H54 (cell line): Measurements from ENCODE around the gene STK4.
"Not testable (repeated sequence)": the region's sequence is repeated elsewhere in the genome, so short reads cannot be mapped to it uniquely, and the experiment has no call there.

Experiments used
- DNase-seq: peaks from one replicate; pipeline ENCODE4 v3.0.0; 2011; ENCODE audit warnings: low spot score, mixed read lengths; ENCODE audit not compliant: insufficient read length
- FAIRE-seq: peaks from 3 replicates; lab custom pipeline; 2011; peaks lifted over from hg19 to GRCh38; lab: Jason Lieb, UNC
- POLR2A ChIP-seq: IDR thresholded peaks from 2 replicates; pipeline ENCODE4 v1.6.1; 2011; ENCODE audit warnings: low read depth, mild to moderate bottlenecking, low read length

The STK4 gene

GRCh38 chr20:44983093-44983674 lies 16.9 kb downstream of the STK4 start:
- no peak for DNase-seq
- TF ChIP-seq POLR2A: no peak
- FAIRE-seq: no peak

DNA sequence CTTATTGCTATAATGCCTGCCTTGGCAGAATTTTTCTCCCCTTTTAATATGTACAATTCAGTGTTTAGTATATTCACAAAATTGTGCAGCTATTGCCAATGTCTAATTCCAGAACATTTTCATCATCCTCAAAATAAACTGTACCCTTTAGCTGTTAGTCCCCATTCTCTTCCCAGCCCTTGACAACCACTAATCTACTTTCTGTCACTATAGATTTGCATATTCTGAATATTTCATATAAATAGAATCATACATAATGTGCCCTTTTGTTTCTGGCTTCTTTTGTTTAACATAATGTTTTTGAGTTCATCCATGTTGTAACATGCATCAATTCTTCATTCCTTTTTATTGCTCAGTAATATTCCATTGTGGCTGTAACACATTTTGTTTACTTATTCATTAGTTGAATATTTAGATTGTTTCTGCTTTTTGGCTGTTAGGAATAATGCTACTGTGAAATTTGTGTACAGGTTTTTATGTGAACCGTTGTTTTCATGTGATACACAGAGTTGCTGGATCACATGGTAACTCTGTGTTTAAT lies 22.4 kb downstream of the STK4 start:
- FAIRE-seq (no peak), DNase-seq (no peak)
- no peak for TF ChIP-seq POLR2A

DNA sequence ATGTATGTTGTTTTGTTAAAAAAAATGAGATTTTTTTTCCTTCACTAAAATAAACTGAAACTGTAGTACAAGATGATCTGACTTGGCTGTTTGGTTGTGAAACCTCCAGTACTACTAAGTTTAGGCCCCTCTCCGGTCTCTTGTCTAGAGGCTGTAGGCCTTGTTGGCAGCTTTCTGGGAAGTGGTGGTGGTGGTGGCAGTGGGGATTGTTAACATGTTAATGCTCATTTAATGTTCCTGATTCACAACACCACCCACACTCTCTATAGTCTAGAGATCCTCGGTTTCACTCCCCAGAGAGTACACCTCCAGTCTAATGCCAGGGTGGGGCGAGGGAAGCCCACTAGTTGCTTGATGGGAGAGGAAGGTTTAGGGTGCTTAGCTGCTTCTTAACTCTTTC lies 24.1 kb downstream of the STK4 start:
- DNase-seq (no peak), FAIRE-seq (peak; percentile 53)
- TF ChIP-seq POLR2A: no peak

GRCh38 chr20:44990957-44991356 lies 24.6 kb downstream of the STK4 start:
- FAIRE-seq: peak; percentile 36
- no peak for TF ChIP-seq POLR2A
- no peak for DNase-seq

- no peak for TF ChIP-seq POLR2A
- FAIRE-seq (no peak), DNase-seq (no peak)
Observed at GRCh38 chr20:44993343-44993742, 27.0 kb downstream of the STK4 start.

GRCh38 chr20:44997171-44997570 lies 30.9 kb downstream of the STK4 start:
- DNase-seq (no peak), FAIRE-seq (no peak)
- no peak for TF ChIP-seq POLR2A

DNA sequence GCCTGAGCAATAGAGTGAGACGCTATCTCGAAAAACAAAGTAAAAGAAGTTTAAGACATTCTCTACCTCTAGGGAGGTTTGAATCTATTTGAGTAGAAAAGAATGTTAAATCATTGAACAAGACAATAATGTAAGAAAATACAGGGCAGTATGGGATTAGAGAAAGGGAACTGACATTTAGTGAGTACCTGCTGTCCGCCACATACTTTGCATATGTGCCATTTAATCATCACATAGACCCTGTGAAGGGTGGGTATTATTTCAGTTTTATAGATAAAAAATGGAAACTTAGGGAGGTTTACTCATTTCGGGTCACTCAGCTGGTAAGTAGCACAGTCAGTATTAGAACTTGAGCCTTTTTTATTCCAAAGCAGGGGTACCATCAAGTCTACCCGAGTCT lies 31.4 kb downstream of the STK4 start:
- no peak for TF ChIP-seq POLR2A
- FAIRE-seq: no peak
- no peak for DNase-seq

DNA sequence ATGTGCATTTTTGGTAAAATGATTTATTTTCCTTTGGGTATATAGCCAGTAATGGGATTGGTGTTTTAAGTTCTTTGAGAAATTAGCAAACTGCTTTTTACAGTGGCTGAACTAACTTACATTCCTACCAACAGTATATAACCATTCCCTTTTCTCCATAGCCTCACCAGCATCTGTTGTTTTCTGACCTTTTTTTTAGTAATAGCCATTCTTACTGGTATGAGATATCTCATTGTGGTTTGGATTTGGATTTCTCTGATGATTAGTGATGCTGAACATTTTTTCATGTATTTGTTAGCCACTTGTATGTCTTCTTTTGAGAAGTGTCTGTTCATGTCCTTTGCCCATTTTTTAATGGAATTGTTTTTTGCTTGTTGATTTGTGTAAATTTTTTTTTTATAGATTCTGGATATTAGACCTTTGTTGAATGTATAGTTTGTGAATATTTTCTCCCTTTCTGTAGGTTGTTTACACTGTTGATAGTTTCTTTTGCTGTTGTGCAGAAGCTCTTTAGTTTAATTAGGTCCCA lies 42.3 kb downstream of the STK4 start:
- TF ChIP-seq POLR2A: no peak
- no peak for DNase-seq
- FAIRE-seq: peak; percentile 33

DNA sequence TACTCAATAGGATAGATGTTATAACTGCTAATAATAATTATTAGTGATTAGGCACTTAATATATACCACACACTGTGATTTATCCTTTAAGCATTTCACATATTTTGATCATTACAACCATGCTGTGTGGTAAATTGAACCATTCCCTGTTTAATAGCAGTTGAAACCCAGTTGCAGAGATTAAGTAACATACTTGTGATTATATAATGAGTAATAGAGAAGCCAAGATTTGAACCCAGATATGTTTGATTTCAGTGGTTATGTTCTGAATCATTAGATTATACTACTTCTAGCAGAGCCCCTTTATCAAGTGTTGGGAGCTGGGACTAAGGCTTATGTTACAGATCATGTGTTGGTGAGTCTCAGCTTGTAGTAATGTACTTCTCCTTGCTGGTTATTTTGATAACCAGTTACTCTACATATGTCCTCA lies 44.1 kb downstream of the STK4 start:
- no peak for TF ChIP-seq POLR2A
- FAIRE-seq: peak; percentile 58
- peak; percentile 9 for DNase-seq

- peak; percentile 92 for FAIRE-seq
- TF ChIP-seq POLR2A: no peak
- DNase-seq: no peak
Observed at GRCh38 chr20:45011108-45011526, 44.8 kb downstream of the STK4 start.

DNA sequence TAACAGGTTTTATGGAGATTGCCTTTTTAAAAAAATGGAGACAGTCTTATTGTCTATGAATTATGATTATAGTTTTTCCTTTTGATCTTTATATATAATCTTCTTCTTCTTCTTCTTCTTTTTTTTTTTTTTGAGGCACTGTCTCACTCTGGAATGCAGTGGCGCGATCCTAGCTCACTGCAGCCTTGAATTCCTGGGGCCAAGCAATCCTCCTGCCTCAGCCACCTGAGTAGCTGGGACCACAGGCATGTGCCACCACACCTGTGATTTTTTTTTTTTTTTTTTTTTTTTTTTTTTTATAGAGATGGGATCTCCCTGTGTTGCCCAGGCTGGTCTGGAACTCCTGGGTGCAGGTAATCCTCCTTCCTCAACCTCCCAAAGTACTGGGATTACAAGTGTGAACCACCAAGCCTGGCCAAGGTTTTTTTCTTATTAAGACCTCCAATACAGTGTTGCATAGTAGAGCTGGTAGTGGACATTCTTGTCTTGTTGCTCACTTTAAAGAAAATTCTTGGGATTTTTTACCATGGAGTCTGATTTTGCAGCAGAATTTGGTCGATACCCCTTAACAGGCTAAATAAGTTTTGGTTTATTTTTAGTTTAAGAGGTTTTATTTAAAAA lies 46.5 kb downstream of the STK4 start:
- FAIRE-seq: peak; percentile 88
- TF ChIP-seq POLR2A: no peak
- no peak for DNase-seq

- not testable (repeated sequence) for DNase-seq, FAIRE-seq
Observed at GRCh38 chr20:45014131-45014530, 47.8 kb downstream of the STK4 start.

DNA sequence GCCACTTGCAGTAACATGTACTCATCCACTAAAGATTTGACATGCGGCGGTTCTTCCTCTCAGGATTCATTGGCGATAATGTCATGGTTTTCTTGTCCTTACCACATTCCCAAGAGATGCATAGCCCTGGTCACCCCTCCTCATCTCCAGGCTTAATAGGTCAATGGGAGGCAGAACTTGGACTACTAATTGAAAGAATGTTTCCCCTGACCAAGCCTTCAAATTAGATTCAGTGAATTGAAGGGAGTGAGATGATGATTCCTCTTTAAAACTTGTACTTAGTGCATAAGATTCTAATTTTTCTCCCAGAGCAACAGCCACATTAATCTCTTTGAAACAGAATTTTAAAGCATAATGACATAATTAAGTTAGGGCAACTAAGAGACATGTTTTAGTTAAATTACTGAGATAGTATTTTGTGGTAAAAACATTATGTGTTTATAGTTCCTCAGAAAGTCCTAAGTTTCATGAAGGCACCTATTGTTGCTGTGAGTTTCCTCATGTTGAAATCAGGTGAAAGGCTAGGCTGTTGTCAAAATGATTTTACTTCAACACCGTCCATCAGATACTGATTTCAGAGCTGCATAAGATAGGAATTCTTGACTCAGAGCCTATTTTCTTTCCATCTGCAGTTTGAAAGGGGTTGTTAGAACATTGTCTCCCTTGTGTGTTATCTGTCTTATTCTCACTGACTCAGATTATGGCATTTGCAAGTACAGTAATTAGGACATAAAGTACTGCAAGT lies 48.5 kb downstream of the STK4 start:
- DNase-seq: no peak
- peak; percentile 82 for FAIRE-seq
- no peak for TF ChIP-seq POLR2A

- FAIRE-seq (no peak), DNase-seq (no peak)
Observed at GRCh38 chr20:45016089-45016671, 49.9 kb downstream of the STK4 start.

More at GRCh38 chr20:45016089-45016671, 49.9 kb downstream of the STK4 start:
- TF ChIP-seq POLR2A: no peak
